GM12878 (cell line): ENCODE measurements around the gene SIGLEC10. TPM values are rescaled to one million over a fixed set of nuclear protein-coding genes. Genes with fewer than 3 reads are reported as not detected.

Experiments used
- ATAC-seq: fragments of 200-7000 bp; cut with Tn5 transposase; 3 replicates; pipeline ENCODE4 v1.9.1; 2020; ENCODE audit warnings: mild to moderate bottlenecking, moderate library complexity
- BruUV-seq: library from RNA; stranded (reverse); fragments of 400-500 nt; replicated peaks from 2 replicates; lab custom pipeline; 2021; lab: Mats Ljungman, UMichigan
- CTCF ChIA-PET: fragments of 300-600 bp; sonication (Branson Sonifier 250); formaldehyde crosslinking; extraction: SDS; loops from one replicate; lab custom pipeline; 2021; ENCODE audit warnings: inconsistent platforms; lab: Yijun Ruan, JAX
- POLR2A ChIA-PET: fragments of 350-600 bp; formaldehyde crosslinking; extraction: SDS; loops from one replicate; lab custom pipeline; 2021; ENCODE audit warnings: inconsistent platforms; lab: Charles Lee
- RAD21 ChIA-PET: fragments of 300-600 bp; sonication (Branson Sonifier 250); formaldehyde crosslinking; loops from one replicate; lab custom pipeline; 2023; ENCODE audit warnings: antibody characterized with exemption; ENCODE audit not compliant: unreplicated experiment; lab: Charles Lee
- SMC1A ChIA-PET: fragments of 300-600 bp; sonication (Branson Sonifier 250); formaldehyde crosslinking; loops from one replicate; lab custom pipeline; 2023; ENCODE audit not compliant: unreplicated experiment, uncharacterized antibody; lab: Charles Lee
- DNase-seq: peaks from one replicate; pipeline ENCODE4 v3.0.0-alpha.2; 2011; ENCODE audit warnings: low read depth, low spot score
- FAIRE-seq: peaks from 3 replicates; lab custom pipeline; 2011; peaks lifted over from hg19 to GRCh38; lab: Jason Lieb, UNC
- H2AFZ ChIP-seq: 2 replicates; pipeline ENCODE4 v1.6.0; 2011; ENCODE audit warnings: low read depth, low read length, control low read depth; ENCODE audit not compliant: control insufficient read depth
- H3K27ac ChIP-seq: 2 replicates; pipeline ENCODE4 v1.5.1; 2011; ENCODE audit warnings: control low read depth; ENCODE audit not compliant: control insufficient read depth, insufficient read depth
- H3K27me3 ChIP-seq, 2 experiments: replicated peaks in 1 of 2; 2 replicates each; pipeline versions ENCODE4 v1.6.0 to v1.6.1; 2011; ENCODE audit warnings: low read length in 1 of 2; ENCODE audit not compliant: control insufficient read depth in 2 of 2, insufficient read depth in 2 of 2
- H3K36me3 ChIP-seq, 2 experiments: 2 replicates each; pipeline ENCODE4 v1.5.1; 2011; ENCODE audit warnings: low read length in 1 of 2; ENCODE audit not compliant: control insufficient read depth in 2 of 2, insufficient read depth in 2 of 2
- H3K4me1 ChIP-seq: 2 replicates; pipeline ENCODE4 v1.6.1; 2011; ENCODE audit warnings: mild to moderate bottlenecking, low read length, moderate library complexity, mixed read lengths; ENCODE audit not compliant: control insufficient read depth, insufficient read depth
- H3K4me2 ChIP-seq: 2 replicates; pipeline ENCODE4 v1.6.0; 2011; ENCODE audit warnings: control low read depth; ENCODE audit not compliant: control insufficient read depth, insufficient read depth
- H3K4me3 ChIP-seq: fragments of 200-600 bp; sonication (generic); 2 replicates; pipeline ENCODE4 v1.5.1; 2016
- H3K79me2 ChIP-seq: 2 replicates; pipeline ENCODE4 v1.6.0; 2011; ENCODE audit warnings: low read length; ENCODE audit not compliant: control insufficient read depth, insufficient read depth
- H3K9ac ChIP-seq: 2 replicates; pipeline ENCODE4 v1.8.0; 2011; ENCODE audit warnings: low read length, control low read depth, mixed read lengths; ENCODE audit not compliant: control insufficient read depth, insufficient read depth
- H3K9me3 ChIP-seq: replicated peaks from 3 replicates; pipeline ENCODE4 v1.5.1; 2011; ENCODE audit warnings: mild to moderate bottlenecking, low read length; ENCODE audit not compliant: control insufficient read depth, insufficient read depth
- H4K20me1 ChIP-seq: 2 replicates; pipeline ENCODE4 v1.6.0; 2011; ENCODE audit not compliant: control insufficient read depth, insufficient read depth
- EGR1 ChIP-seq, 2 experiments: IDR thresholded peaks; 1 replicate in 1 of 2; 2 replicates in 1 of 2; pipeline ENCODE4 v1.6.1; 2011 to 2012; ENCODE audit warnings: low read depth in 2 of 2, low read length in 2 of 2, borderline replicate concordance in 1 of 2, mild to moderate bottlenecking in 1 of 2, moderate library complexity in 1 of 2
- GABPA ChIP-seq: IDR thresholded peaks from 2 replicates; pipeline ENCODE4 v1.6.1; 2014; ENCODE audit warnings: antibody characterized with exemption, low read depth, mild to moderate bottlenecking, inconsistent platforms
- MTA3 ChIP-seq: IDR thresholded peaks from 2 replicates; pipeline ENCODE4 v1.6.1; 2012; ENCODE audit warnings: low read length, inconsistent platforms, borderline replicate concordance
- SREBF2 ChIP-seq: IDR thresholded peaks from 2 replicates; pipeline ENCODE4 v1.6.1; 2012; ENCODE audit warnings: mild to moderate bottlenecking, low read length
- ZNF217 ChIP-seq: fragments of 450-650 bp; IDR thresholded peaks from 2 replicates; pipeline ENCODE4 v1.6.1; 2017; ENCODE audit warnings: antibody characterized with exemption, mild to moderate bottlenecking
- WGBS: methylation state at CpG from one replicate; pipeline ENCODE4 v1.1.6; 2016; ENCODE audit warnings: low lambda C conversion rate; ENCODE audit not compliant: insufficient replicate concordance, insufficient coverage; ENCODE audit errors: missing lambda C conversion rate; 5-methylcytosine and 5-hydroxymethylcytosine counted together
- in situ Hi-C: fragments of 300-500 bp; cut with MboI; formaldehyde crosslinking; loops from 9 replicates; pipeline ENCODE4 v1.14.3; 2018; ENCODE audit warnings: mixed read lengths
- intact Hi-C: fragments of 100-400 bp; cut with micrococcal nuclease; formaldehyde crosslinking; loops from one replicate; pipeline ENCODE4 v1.14.2; 2022; ENCODE audit not compliant: unreplicated experiment
- polyA plus RNA-seq, 11 experiments: library from polyadenylated mRNA; depleted of rRNA in 4 of 11; unstranded in 6 of 11; stranded (reverse) in 5 of 11; fragments of >200 nt; fragmentation: Nextera tagmentation in 4 of 11; fragmentation: Illumina TruSeq in 1 of 11; extraction: Ambion mirVana in 4 of 11; extraction: Trizol in 1 of 11; gene quantifications; 1 replicate in 1 of 11; 2 replicates in 10 of 11; pipeline versions ENCODE4 v1.2.1 to v1.2.3, GENCODE V29; 2011 to 2016; ENCODE audit warnings: inconsistent platforms in 2 of 11, missing spikeins in 2 of 11, low read depth in 1 of 11
- total RNA-seq, 4 experiments: library from RNA; depleted of rRNA in 3 of 4; stranded (reverse); fragments of >200 nt in 3 of 4; fragmentation: Illumina TruSeq in 1 of 4; extraction: Trizol in 1 of 4; gene quantifications; 2 replicates each; pipeline versions ENCODE4 v1.2.1 to v1.2.3, GENCODE V29; 2013 to 2021

SIGLEC10 gene
- total and polyA plus RNA-seq, 10 of the 15 experiments (the other 5 are each of a cell fraction or from before 2014, with no cell fraction given), result 2.3 to 16.8 (median 7.8) TPM

DNA sequence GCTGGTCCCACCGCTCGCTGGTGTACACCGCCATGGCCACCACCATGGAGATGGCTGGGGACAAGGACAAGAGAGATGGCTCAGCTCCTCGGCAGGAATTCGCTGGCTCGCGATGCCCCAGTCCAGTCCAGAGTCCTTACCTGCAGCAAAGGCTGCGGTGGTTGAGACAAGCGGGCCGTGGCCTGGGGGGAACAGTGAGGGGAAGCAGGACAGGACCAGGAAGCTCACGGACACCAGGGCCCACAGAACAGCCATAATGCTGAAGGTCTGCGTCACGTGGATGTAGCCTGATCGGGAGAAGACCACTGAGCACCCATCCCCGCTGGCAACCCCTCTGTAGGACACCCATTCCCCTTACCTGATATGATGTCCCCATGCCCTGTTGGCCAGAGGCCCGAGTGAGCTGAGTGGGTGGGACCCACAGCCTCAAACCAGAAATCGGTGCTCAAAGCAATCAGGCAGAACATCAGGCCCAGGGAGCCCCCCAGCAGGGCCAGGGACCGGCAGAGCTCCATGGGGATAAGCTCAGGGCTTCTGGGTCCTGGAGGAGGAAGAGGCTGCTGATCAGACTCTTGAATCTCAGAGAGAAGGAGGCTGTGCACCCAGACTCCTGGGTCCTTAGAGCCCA is 45.3 kb downstream of the SIGLEC10 start:
- Histone ChIP-seq H3K27ac (peak overlapping the region; percentile 87), H3K4me2 (peak overlapping the region; percentile 71), H3K9me3 (no peaks in the 10 kb centered on the region), H3K79me2 (peaks cover 4% of the 10 kb centered on the region), H3K4me3 (peak overlapping the region; percentile 58; the same call in 1 of the 2 replicates), H3K27me3 (no peaks in the 10 kb centered on the region), H3K4me1 (peaks cover 45% of the 10 kb centered on the region), H2AFZ (peak overlapping the region; percentile 71), H4K20me1 (no peaks in the 10 kb centered on the region), H3K9ac (peak overlapping the region; percentile 71), H3K36me3 (no peaks in the 10 kb centered on the region)
- TF ChIP-seq EGR1 (IDR thresholded peaks at IDR 0.05; ENCODE audit: borderline replicate concordance in 1 of 2, low read depth in 2 of 2, low read length in 2 of 2), result 0 out of 3 replicates have a peak, but pooled peaks of 1 of the 2 experiments have one; percentile 26
- TF ChIP-seq GABPA, result no peak
- 0 out of 2 replicates have a peak, but pooled peaks have one; percentile 19 for TF ChIP-seq MTA3
- no peak for TF ChIP-seq ZNF217
- TF ChIP-seq SREBF2, result no peak
- BruUV-seq, result TSS peak; percentile 76
- ChIA-PET POLR2A (interaction anchor here (0.7 to 4.2 kb wide), 3 partner anchors 18 to 46 kb away, joined by 3 to 32 read pairs (median 4); partner anchors contain the start of genes C19orf84 and SIGLEC10), SMC1A (interaction anchor here (1.0 to 2.5 kb wide), 4 partner anchors 13 to 27 kb away, joined by 3 to 8 read pairs (median 3); no protein-coding TSS in a partner anchor), CTCF (interaction anchor here (0.6 to 3.7 kb wide), 5 partner anchors 22 to 236 kb away, joined by 3 to 14 read pairs (median 3); partner anchors contain the start of gene SIGLEC10), RAD21 (interaction anchor here (1.0 to 2.5 kb wide), 3 partner anchors 23 to 46 kb away, joined by 3 to 23 read pairs (median 7); partner anchors contain the start of gene SIGLEC10)
- no peak for ATAC-seq
- DNase-seq, result no peak
- no peak for FAIRE-seq
- 75% methylated on average over 16 of the region's 18 CpGs for WGBS
- in situ Hi-C loops, result loop anchor here (25.0 kb wide), 1 partner anchor 1035 kb away; the partner anchor contains the start of gene KCNC3
- intact Hi-C loops, result no loop called here
